Measurements from ENCODE around the gene SFTA2.
A peak's percentile ranks its signal among the peaks of the same experiment; 100 is the strongest.
"Not testable (repeated sequence)": the region's sequence is repeated elsewhere in the genome, so short reads cannot be mapped to it uniquely, and the experiment has no call there.

Gene SFTA2

GRCh38 chr6:30924040-30924627 lies 7.8 kb downstream of the SFTA2 start:
- peaks cover 55% of the 10 kb centered on the region for H3K36me3 ChIP-seq (ENCODE audit: insufficient read depth, low read length)
- H3K27me3 ChIP-seq (ENCODE audit: control insufficient read depth, insufficient read depth, low read length) = not testable (repeated sequence)

DNA sequence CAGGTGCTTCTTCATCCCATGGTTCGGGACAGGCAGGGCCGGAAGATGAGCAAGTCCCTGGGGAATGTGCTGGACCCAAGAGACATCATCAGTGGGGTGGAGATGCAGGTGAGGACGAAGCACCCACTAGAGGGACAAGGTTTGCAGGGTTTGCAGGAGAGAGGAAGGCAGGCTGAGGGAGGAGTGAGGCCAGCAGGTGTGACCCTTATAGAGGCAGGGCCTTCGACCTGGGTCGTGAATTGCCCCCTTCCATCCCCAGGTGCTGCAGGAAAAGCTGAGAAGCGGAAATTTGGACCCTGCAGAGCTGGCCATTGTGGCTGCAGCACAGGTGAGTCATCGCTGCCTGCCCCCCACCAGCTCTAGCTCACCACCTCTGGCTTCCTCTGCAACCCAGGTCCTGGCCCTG lies 9.5 kb downstream of the SFTA2 start:
- peaks cover 57% of the 10 kb centered on the region for H3K36me3 ChIP-seq (ENCODE audit: insufficient read depth, low read length)
- H3K4me3 ChIP-seq (ENCODE audit: low read length) = no peak overlapping the region
- no peaks in the 10 kb centered on the region for H3K9me3 ChIP-seq (replicated peaks; ENCODE audit: low read length)
- no peak overlapping the region for H3K9ac ChIP-seq (ENCODE audit: low read depth, low read length)
- no peaks in the 10 kb centered on the region for H3K27me3 ChIP-seq (ENCODE audit: control insufficient read depth, insufficient read depth, low read length)
- peaks cover 13% of the 10 kb centered on the region for H3K4me1 ChIP-seq (ENCODE audit: control insufficient read depth, insufficient read depth, low read length)
- no peak overlapping the region for H3K4me2 ChIP-seq (ENCODE audit: low read length)

More at GRCh38 chr6:30924040-30924627, 7.8 kb downstream of the SFTA2 start:
- not testable (repeated sequence) for H3K9me3 ChIP-seq (replicated peaks; ENCODE audit: low read length); H3K4me2 ChIP-seq (ENCODE audit: low read length); H3K4me3 ChIP-seq (ENCODE audit: low read length); H3K9ac ChIP-seq (ENCODE audit: low read depth, low read length)
- peaks cover 13% of the 10 kb centered on the region for H3K4me1 ChIP-seq (ENCODE audit: control insufficient read depth, insufficient read depth, low read length)

GRCh38 chr6:30918670-30919069 lies 13.3 kb downstream of the SFTA2 start:
- H3K27me3 ChIP-seq (ENCODE audit: control insufficient read depth, insufficient read depth, low read length) = no peaks in the 10 kb centered on the region
- no peaks in the 10 kb centered on the region for H3K9me3 ChIP-seq (replicated peaks; ENCODE audit: low read length)
- peaks cover 22% of the 10 kb centered on the region for H3K4me1 ChIP-seq (ENCODE audit: control insufficient read depth, insufficient read depth, low read length)
- no peak overlapping the region for H3K9ac ChIP-seq (ENCODE audit: low read depth, low read length)
- peaks cover 52% of the 10 kb centered on the region for H3K36me3 ChIP-seq (ENCODE audit: insufficient read depth, low read length)
- no peak overlapping the region for H3K4me2 ChIP-seq (ENCODE audit: low read length)
- no peak overlapping the region for H3K4me3 ChIP-seq (ENCODE audit: low read length)

GRCh38 chr6:30917487-30917886 lies 14.5 kb downstream of the SFTA2 start:
- Histone ChIP-seq H3K4me3 (ENCODE audit: low read length) (no peak overlapping the region), H3K9ac (ENCODE audit: low read depth, low read length) (no peak overlapping the region), H3K27me3 (ENCODE audit: control insufficient read depth, insufficient read depth, low read length) (no peaks in the 10 kb centered on the region), H3K9me3 (replicated peaks; ENCODE audit: low read length) (no peaks in the 10 kb centered on the region), H3K36me3 (ENCODE audit: insufficient read depth, low read length) (peaks cover 47% of the 10 kb centered on the region), H3K4me2 (ENCODE audit: low read length) (no peak overlapping the region), H3K4me1 (ENCODE audit: control insufficient read depth, insufficient read depth, low read length) (peaks cover 24% of the 10 kb centered on the region)

- Histone ChIP-seq H3K9ac (ENCODE audit: low read depth, low read length) (no peak overlapping the region), H3K4me3 (ENCODE audit: low read length) (no peak overlapping the region), H3K4me1 (ENCODE audit: control insufficient read depth, insufficient read depth, low read length) (peaks cover 24% of the 10 kb centered on the region), H3K4me2 (ENCODE audit: low read length) (no peak overlapping the region), H3K9me3 (replicated peaks; ENCODE audit: low read length) (no peaks in the 10 kb centered on the region), H3K27me3 (ENCODE audit: control insufficient read depth, insufficient read depth, low read length) (no peaks in the 10 kb centered on the region), H3K36me3 (ENCODE audit: insufficient read depth, low read length) (peaks cover 48% of the 10 kb centered on the region)
These were observed 14.9 kb downstream of the SFTA2 start for GRCh38 chr6:30917041-30917440.

DNA sequence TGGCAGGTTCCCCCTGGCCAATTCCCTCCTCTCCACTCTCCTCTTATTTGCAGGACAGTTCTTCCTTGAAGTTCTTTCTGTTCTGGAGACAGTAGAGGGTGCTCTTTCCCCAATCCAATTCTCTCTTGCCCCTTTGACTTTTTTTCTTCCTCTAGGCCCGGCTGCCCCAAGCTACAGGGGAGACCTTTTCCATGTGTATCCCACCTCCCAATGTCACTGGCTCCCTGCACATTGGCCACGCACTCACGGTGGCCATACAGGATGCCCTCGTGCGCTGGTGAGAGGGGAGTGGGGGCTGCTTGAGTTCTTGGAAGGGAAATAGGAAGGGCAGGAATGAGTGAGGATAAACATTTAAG lies 16.4 kb downstream of the SFTA2 start:
- H3K9ac ChIP-seq (ENCODE audit: low read depth, low read length) = peak overlapping the region; percentile 95
- H3K9me3 ChIP-seq (replicated peaks; ENCODE audit: low read length) = no peaks in the 10 kb centered on the region
- H3K4me1 ChIP-seq (ENCODE audit: control insufficient read depth, insufficient read depth, low read length) = peaks cover 24% of the 10 kb centered on the region
- no peak overlapping the region for H3K4me3 ChIP-seq (ENCODE audit: low read length)
- H3K27me3 ChIP-seq (ENCODE audit: control insufficient read depth, insufficient read depth, low read length) = no peaks in the 10 kb centered on the region
- H3K4me2 ChIP-seq (ENCODE audit: low read length) = peak overlapping the region; percentile 91
- peaks cover 44% of the 10 kb centered on the region for H3K36me3 ChIP-seq (ENCODE audit: insufficient read depth, low read length)

DNA sequence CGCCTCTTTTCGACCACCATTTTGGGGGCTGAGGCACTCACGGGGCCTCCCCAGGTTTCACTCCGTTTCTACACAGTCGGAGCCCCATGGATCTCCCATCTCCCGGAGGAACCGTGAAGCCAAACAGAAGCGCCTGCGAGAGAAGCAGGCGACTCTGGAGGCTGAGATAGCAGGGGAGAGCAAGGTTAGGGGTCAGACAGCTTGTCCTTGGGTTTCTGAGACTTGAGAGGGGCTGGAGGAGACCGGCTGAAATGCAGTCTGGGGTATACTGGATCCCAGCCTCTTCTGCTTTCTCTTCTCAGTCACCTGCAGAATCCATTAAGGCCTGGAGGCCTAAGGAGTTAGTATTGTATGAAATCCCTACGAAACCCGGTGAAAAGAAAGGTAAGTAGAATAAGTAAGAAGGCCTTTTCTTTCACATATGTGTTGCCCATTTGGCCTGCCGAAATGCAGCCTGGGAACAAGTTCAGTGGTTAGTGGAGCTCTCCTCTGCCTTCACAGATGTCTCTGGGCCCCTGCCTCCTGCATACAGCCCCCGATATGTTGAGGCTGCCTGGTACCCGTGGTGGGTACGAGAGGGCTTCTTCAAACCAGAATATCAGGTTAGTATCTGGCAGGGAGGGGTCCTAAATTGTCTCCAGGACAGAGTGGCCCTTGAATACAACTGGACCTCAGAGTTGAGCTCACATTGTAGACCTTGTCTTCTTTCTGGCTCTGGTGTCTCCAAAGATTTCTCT lies 16.9 kb downstream of the SFTA2 start:
- Histone ChIP-seq H3K9ac (ENCODE audit: low read depth, low read length) (peak overlapping the region; percentile 95), H3K4me2 (ENCODE audit: low read length) (peak overlapping the region; percentile 91), H3K9me3 (replicated peaks; ENCODE audit: low read length) (no peaks in the 10 kb centered on the region), H3K36me3 (ENCODE audit: insufficient read depth, low read length) (peaks cover 41% of the 10 kb centered on the region), H3K4me3 (ENCODE audit: low read length) (peak overlapping the region; percentile 78), H3K27me3 (ENCODE audit: control insufficient read depth, insufficient read depth, low read length) (no peaks in the 10 kb centered on the region), H3K4me1 (ENCODE audit: control insufficient read depth, insufficient read depth, low read length) (peaks cover 24% of the 10 kb centered on the region)

GRCh38 chr6:30914076-30914853 lies 17.7 kb downstream of the SFTA2 start, which contains the start of gene VARS2:
Gene VARS2, plus strand, starts transcription at chr6:30914238. Its CDS starts 599 bp downstream, at chr6:30914837.
- H3K4me3 ChIP-seq (ENCODE audit: low read length) = peak within 1 kb of the TSS; percentile 78
- H3K9ac ChIP-seq (ENCODE audit: low read depth, low read length) = peak within 1 kb of the TSS; percentile 95
- H3K9me3 ChIP-seq (replicated peaks; ENCODE audit: low read length) = no peaks in the 10 kb centered on the region
- H3K4me1 ChIP-seq (ENCODE audit: control insufficient read depth, insufficient read depth, low read length) = peaks cover 26% of the 10 kb centered on the region
- no peaks in the 10 kb centered on the region for H3K27me3 ChIP-seq (ENCODE audit: control insufficient read depth, insufficient read depth, low read length)
- H3K36me3 ChIP-seq (ENCODE audit: insufficient read depth, low read length) = peaks cover 33% of the 10 kb centered on the region
- H3K4me2 ChIP-seq (ENCODE audit: low read length) = peak within 1 kb of the TSS; percentile 91

DNA sequence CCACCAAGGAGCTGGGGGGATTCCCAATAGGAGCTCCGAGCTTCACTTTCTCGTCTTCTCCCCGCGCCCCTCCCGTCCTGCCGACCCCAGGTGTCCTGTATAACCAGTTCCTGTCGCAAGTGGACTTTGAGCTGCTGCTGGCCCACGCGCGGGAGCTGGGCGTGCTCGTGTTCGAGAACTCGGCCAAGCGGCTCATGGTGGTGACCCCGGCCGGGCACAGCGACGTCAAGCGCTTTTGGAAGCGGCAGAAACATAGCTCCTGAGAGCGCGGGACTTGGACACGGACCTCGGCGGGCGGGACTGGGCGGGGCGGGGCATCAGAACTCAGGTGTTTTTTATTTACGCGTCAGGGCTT lies 18.3 kb downstream of the SFTA2 start:
- H3K4me2 ChIP-seq (ENCODE audit: low read length) = peak overlapping the region; percentile 91
- no peaks in the 10 kb centered on the region for H3K27me3 ChIP-seq (ENCODE audit: control insufficient read depth, insufficient read depth, low read length)
- peak overlapping the region; percentile 95 for H3K9ac ChIP-seq (ENCODE audit: low read depth, low read length)
- no peaks in the 10 kb centered on the region for H3K9me3 ChIP-seq (replicated peaks; ENCODE audit: low read length)
- H3K4me1 ChIP-seq (ENCODE audit: control insufficient read depth, insufficient read depth, low read length) = peaks cover 31% of the 10 kb centered on the region
- peak overlapping the region; percentile 78 for H3K4me3 ChIP-seq (ENCODE audit: low read length)
- peaks cover 33% of the 10 kb centered on the region for H3K36me3 ChIP-seq (ENCODE audit: insufficient read depth, low read length)

DNA sequence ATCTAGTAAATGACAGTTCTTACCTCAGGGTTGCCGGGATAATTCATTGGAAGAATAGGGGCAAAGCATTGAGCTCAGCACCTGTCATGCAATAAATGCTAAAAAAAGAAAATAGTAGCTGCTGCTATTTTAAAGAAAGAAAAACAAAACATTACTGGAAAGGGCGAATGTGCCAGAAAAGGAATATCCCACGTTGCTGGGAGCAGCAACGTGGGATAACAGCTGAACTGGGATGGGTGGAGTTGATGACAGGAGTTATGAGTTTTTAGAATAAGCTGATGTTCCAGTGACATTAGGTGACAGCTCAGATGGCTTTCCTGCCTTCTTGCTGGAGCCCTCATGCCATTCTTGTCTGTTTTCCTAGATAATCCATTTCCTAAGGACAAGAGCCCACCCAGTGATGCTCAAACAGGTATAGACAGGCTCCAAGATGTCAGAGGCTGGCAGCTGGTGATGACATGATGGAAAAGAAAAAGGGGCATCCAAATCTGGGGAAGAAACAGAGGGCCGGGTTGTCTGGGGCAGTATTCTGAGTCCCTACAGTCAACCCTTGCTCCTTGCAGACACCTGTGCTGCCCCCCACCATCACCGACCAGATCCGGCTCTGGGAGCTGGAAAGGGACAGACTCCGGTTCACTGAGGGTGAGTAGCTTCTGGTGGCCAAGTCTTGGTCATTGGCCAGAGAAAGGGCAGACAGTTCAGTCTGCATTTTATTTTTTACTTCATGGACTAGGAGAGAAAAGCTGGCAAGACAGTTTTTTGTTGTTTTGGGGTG lies 19.0 kb downstream of the SFTA2 start:
- Histone ChIP-seq H3K4me1 (ENCODE audit: control insufficient read depth, insufficient read depth, low read length) (peaks cover 33% of the 10 kb centered on the region), H3K27me3 (ENCODE audit: control insufficient read depth, insufficient read depth, low read length) (no peaks in the 10 kb centered on the region), H3K9me3 (replicated peaks; ENCODE audit: low read length) (no peaks in the 10 kb centered on the region), H3K36me3 (ENCODE audit: insufficient read depth, low read length) (peaks cover 33% of the 10 kb centered on the region), H3K4me2 (ENCODE audit: low read length) (no peak overlapping the region), H3K9ac (ENCODE audit: low read depth, low read length) (peak overlapping the region; percentile 95), H3K4me3 (ENCODE audit: low read length) (no peak overlapping the region)

DNA sequence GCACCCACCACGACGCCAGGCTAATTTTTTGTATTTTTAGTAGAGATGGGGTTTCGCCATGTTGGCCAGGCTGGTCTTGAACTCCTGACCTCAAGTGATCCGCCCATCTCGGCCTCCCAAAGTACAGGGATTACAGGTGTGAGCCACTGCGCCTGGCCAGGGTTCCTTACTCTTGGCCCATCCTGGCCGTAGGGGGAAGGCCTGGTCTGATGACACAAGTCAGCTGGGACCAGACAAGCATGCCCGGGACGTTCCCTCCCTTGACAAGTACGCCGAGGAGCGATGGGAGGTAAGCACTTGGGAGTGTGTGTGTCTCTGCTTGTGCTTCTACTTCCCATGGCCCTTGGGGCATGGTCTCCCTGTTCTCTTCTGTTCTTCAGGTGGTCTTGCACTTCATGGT lies 21.5 kb downstream of the SFTA2 start:
- not testable (repeated sequence) for H3K4me2 ChIP-seq (ENCODE audit: low read length); H3K27me3 ChIP-seq (ENCODE audit: control insufficient read depth, insufficient read depth, low read length); H3K9me3 ChIP-seq (replicated peaks; ENCODE audit: low read length); H3K4me3 ChIP-seq (ENCODE audit: low read length); H3K9ac ChIP-seq (ENCODE audit: low read depth, low read length)
- H3K4me1 ChIP-seq (ENCODE audit: control insufficient read depth, insufficient read depth, low read length) = peaks cover 29% of the 10 kb centered on the region
- H3K36me3 ChIP-seq (ENCODE audit: insufficient read depth, low read length) = peaks cover 18% of the 10 kb centered on the region
